KOPT-K1 (cell line): ENCODE results near the gene ZCCHC9.

Source experiments
- H3K27ac ChIP-seq: fragments of 200-600 bp; sonication (generic); 2 replicates; pipeline ENCODE4 v1.5.1; 2016; ENCODE audit warnings: antibody characterized with exemption, mild to moderate bottlenecking, low read depth, low read length; ENCODE audit not compliant: poor library complexity, severe bottlenecking
- H3K36me3 ChIP-seq: fragments of 200-600 bp; sonication (generic); 2 replicates; pipeline ENCODE4 v1.5.1; 2017; ENCODE audit warnings: antibody characterized with exemption, mild to moderate bottlenecking, low read length, moderate library complexity; ENCODE audit not compliant: insufficient read depth
- H3K9me3 ChIP-seq: fragments of 200-600 bp; sonication (generic); 2 replicates; pipeline ENCODE4 v1.5.1; 2017; ENCODE audit warnings: antibody characterized with exemption, low read length, mild to moderate bottlenecking; ENCODE audit not compliant: insufficient read depth, poor library complexity, severe bottlenecking

The ZCCHC9 gene

DNA sequence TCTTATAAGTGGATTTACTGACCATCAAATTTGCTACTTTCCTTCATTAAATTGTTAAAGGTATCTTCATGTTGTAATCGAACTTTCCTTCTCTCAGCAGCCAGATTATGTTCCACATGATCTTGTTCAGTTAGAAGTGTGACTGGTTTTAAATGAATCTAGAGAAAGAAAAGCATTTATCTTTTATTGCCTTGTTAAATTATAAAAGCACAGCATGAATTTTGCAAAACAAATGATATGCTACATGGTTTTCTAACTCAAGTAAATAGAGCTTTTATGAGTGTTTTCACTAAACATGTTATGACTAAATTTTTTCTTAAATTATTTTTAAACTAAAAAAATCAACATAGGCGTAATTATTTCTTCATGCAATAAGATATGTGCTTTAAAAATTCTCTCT is 58.5 kb downstream of the ZCCHC9 start:
- no peaks in the 10 kb centered on the region for H3K36me3 ChIP-seq
- no peaks in the 10 kb centered on the region for H3K9me3 ChIP-seq

GRCh38 chr5:81360640-81361039 is 59.3 kb downstream of the ZCCHC9 start:
- Histone ChIP-seq H3K36me3 (no peaks in the 10 kb centered on the region), H3K9me3 (no peaks in the 10 kb centered on the region), H3K27ac (no peak overlapping the region)

More for the DNA sequence above, 58.5 kb downstream of the ZCCHC9 start:
- H3K27ac ChIP-seq: no peak overlapping the region

GRCh38 chr5:81361600-81361999 is 60.2 kb downstream of the ZCCHC9 start:
- no peaks in the 10 kb centered on the region for H3K9me3 ChIP-seq
- no peak overlapping the region for H3K27ac ChIP-seq

More at GRCh38 chr5:81361600-81361999, 60.2 kb downstream of the ZCCHC9 start:
- no peaks in the 10 kb centered on the region for H3K36me3 ChIP-seq
